ENCODE results near the gene FAM240B.

DNA sequence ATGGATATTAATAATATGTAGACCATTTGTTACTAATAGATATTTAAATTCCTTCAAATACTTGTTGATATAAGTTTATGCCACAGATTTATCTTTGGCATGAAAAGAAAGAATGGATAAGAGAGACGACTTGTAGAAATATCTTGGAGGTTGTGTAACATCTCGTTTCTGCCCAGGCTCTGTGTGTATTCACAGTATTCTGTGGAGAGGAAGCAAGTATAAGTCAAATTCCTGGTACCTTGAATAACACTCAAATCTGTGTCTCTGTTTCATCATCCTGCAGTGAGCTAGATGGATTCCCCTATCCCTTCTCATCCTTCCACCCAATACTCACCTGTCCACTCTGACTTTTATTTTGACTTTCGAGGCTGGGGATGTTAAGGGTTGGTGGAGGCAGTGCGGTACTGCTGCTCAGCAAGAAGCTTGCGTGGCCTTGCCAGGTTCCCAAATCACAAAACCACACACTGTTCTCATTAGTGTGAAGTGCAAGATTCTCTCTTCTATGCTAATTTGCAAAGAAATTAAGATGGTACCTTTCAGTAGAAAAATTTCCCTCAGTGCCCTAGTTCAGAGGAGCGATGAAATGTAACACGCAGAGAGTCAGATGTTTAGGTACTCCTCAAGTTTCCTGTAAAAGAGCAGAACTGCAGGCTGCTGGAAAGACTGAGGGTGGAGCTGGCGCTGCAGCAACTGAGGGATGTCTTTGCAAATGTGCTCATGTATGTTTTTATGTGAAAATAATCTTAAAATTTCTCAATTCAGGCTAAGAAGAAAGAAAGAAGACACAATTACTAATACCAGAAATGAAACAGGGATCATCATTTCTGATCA is 57.0 kb downstream of the FAM240B start:
- no peak for TF ChIP-seq CEBPB (IDR thresholded peaks at IDR 0.05)
- no peak for TF ChIP-seq MAX (IDR thresholded peaks at IDR 0.05)
- TF ChIP-seq FOXM1 (IDR thresholded peaks at IDR 0.05; ENCODE audit: borderline replicate concordance, low read depth), result no peak
- TF ChIP-seq, protein P1, sequence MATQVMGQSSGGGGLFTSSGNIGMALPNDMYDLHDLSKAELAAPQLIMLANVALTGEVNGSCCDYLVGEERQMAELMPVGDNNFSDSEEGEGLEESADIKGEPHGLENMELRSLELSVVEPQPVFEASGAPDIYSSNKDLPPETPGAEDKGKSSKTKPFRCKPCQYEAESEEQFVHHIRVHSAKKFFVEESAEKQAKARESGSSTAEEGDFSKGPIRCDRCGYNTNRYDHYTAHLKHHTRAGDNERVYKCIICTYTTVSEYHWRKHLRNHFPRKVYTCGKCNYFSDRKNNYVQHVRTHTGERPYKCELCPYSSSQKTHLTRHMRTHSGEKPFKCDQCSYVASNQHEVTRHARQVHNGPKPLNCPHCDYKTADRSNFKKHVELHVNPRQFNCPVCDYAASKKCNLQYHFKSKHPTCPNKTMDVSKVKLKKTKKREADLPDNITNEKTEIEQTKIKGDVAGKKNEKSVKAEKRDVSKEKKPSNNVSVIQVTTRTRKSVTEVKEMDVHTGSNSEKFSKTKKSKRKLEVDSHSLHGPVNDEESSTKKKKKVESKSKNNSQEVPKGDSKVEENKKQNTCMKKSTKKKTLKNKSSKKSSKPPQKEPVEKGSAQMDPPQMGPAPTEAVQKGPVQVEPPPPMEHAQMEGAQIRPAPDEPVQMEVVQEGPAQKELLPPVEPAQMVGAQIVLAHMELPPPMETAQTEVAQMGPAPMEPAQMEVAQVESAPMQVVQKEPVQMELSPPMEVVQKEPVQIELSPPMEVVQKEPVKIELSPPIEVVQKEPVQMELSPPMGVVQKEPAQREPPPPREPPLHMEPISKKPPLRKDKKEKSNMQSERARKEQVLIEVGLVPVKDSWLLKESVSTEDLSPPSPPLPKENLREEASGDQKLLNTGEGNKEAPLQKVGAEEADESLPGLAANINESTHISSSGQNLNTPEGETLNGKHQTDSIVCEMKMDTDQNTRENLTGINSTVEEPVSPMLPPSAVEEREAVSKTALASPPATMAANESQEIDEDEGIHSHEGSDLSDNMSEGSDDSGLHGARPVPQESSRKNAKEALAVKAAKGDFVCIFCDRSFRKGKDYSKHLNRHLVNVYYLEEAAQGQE (IDR thresholded peaks at IDR 0.05; ENCODE audit: low read depth), result no peak
- TF ChIP-seq CREB1 (IDR thresholded peaks at IDR 0.05; ENCODE audit: low read depth), result no peak
- TF ChIP-seq RAD21 (IDR thresholded peaks at IDR 0.05; ENCODE audit: low read depth), result peak; percentile 73
- no peak for TF ChIP-seq YY1 (IDR thresholded peaks at IDR 0.05; ENCODE audit: low read depth)
- no peak for TF ChIP-seq TAF1 (IDR thresholded peaks at IDR 0.05; ENCODE audit: low read depth)
- TF ChIP-seq EP300 (IDR thresholded peaks at IDR 0.05; ENCODE audit: borderline replicate concordance), result no peak
- TF ChIP-seq NFIC (IDR thresholded peaks at IDR 0.05), result no peak
